Breast epithelium (tissue), 4 donors: ENCODE measurements around the gene TPK1. TPM values are rescaled to one million over a fixed set of nuclear protein-coding genes. Genes with fewer than 3 reads are reported as not detected.

Source experiments
- DNase-seq, 2 donors: peaks; one replicate each; pipeline ENCODE4 v3.0.0-alpha.2; 2019; ENCODE audit warnings: low spot score in 2 of 2
- H3K27ac ChIP-seq, 2 donors: fragments of 200-600 bp; sonication (generic) in 1 of 2; one replicate each; pipeline ENCODE4 v1.5.1; 2016 to 2019; ENCODE audit warnings: mild to moderate bottlenecking in 1 of 2
- H3K27me3 ChIP-seq, 2 donors: fragments of 200-600 bp; sonication (generic) in 1 of 2; one replicate each; pipeline versions ENCODE4 v1.5.1 to v1.6.0; 2017 to 2019; ENCODE audit warnings: control low read depth in 1 of 2, mild to moderate bottlenecking in 1 of 2
- H3K36me3 ChIP-seq: fragments of 200-600 bp; one replicate; pipeline ENCODE4 v1.5.1; 2019
- H3K4me1 ChIP-seq, 2 donors: fragments of 200-600 bp; sonication (generic); one replicate each; pipeline ENCODE4 v1.5.1; 2016 to 2019; ENCODE audit warnings: control low read depth in 1 of 2
- H3K4me3 ChIP-seq, 3 donors: fragments of 200-600 bp; sonication (generic); 1 replicate in 2 of 3; 2 replicates in 1 of 3; pipeline ENCODE4 v1.5.1; 2016 to 2019; ENCODE audit warnings: mild to moderate bottlenecking in 3 of 3, moderate library complexity in 2 of 3
- H3K9me3 ChIP-seq, 2 donors: fragments of 200-600 bp; sonication (generic) in 1 of 2; one replicate each; pipeline ENCODE4 v1.5.1; 2016 to 2019; ENCODE audit warnings: control low read depth in 1 of 2
- POLR2A ChIP-seq: fragments of 450-650 bp; IDR thresholded peaks from one replicate; pipeline ENCODE4 v1.6.1; 2016; ENCODE audit warnings: antibody characterized with exemption, mild to moderate bottlenecking, moderate library complexity
- POLR2AphosphoS5 ChIP-seq, 3 donors: sonication (generic); formaldehyde crosslinking; IDR thresholded peaks; one replicate each; pipeline ENCODE4 v1.6.1; 2017; ENCODE audit warnings: antibody characterized with exemption in 3 of 3
- intact Hi-C: fragments of 100-400 bp; cut with DNase I; formaldehyde crosslinking; loops from one replicate; pipeline ENCODE4 v1.15.1; 2023; ENCODE audit warnings: low total_unique reads
- total RNA-seq, 3 donors: library from RNA; depleted of rRNA; stranded (reverse); fragments of >200 nt; gene quantifications; one replicate each; pipeline ENCODE4 v1.1.0, GENCODE V29; 2016
- TF ChIP-seq, protein P1 (sequence below), 3 donors: fragments of 450-650 bp; IDR thresholded peaks; one replicate each; pipeline ENCODE4 v1.5.1; 2016 to 2017; ENCODE audit warnings: antibody characterized with exemption in 3 of 3, mild to moderate bottlenecking in 3 of 3, moderate library complexity in 3 of 3

The TPK1 gene
- total RNA-seq, 3 donors from 2014 or later, result 4.8 to 9.8 (median 7.9) TPM

DNA sequence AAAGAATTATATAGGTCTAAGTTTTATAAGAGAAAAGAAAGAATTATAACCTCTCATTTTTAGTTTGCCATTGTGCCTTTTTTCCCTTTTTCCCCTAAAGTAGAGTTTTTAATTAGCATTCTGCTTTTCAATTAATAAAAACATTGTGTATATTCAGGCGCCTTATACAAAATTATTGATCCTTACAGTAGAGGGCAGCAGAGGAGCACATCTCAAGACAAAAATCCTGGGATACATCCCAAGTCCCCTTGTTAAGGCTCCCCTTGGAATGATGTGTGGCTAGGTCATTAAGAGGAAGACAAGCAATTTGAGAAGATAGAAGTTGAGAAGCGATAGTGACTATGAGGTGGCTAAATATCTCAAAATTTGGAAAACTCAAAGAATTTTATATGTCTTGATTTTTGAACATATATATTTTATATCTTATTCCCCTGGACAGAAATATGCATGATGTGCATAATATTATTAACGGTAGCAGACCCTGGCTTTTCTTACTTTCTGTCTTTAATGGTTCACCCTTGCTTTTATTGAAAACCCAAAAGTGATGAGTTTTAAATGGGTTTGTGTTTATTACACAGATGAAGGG lies 19.1 kb upstream of the TPK1 start:
- TF ChIP-seq POLR2A, result no peak
- TF ChIP-seq, protein P1, sequence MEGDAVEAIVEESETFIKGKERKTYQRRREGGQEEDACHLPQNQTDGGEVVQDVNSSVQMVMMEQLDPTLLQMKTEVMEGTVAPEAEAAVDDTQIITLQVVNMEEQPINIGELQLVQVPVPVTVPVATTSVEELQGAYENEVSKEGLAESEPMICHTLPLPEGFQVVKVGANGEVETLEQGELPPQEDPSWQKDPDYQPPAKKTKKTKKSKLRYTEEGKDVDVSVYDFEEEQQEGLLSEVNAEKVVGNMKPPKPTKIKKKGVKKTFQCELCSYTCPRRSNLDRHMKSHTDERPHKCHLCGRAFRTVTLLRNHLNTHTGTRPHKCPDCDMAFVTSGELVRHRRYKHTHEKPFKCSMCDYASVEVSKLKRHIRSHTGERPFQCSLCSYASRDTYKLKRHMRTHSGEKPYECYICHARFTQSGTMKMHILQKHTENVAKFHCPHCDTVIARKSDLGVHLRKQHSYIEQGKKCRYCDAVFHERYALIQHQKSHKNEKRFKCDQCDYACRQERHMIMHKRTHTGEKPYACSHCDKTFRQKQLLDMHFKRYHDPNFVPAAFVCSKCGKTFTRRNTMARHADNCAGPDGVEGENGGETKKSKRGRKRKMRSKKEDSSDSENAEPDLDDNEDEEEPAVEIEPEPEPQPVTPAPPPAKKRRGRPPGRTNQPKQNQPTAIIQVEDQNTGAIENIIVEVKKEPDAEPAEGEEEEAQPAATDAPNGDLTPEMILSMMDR (IDR thresholded peaks at IDR 0.05), result peak in 2 of 3 donors; percentile 15 to 23
- no peaks in the 10 kb centered on the region for H3K9me3 ChIP-seq
- no peak overlapping the region for H3K27ac ChIP-seq
- H3K36me3 ChIP-seq, result no peaks in the 10 kb centered on the region
- intact Hi-C loops, result no loop called here
- DNase-seq, result no peak
- no peaks in the 10 kb centered on the region for H3K4me1 ChIP-seq
- H3K4me3 ChIP-seq, result no peak overlapping the region
- no peaks in the 10 kb centered on the region for H3K27me3 ChIP-seq

DNA sequence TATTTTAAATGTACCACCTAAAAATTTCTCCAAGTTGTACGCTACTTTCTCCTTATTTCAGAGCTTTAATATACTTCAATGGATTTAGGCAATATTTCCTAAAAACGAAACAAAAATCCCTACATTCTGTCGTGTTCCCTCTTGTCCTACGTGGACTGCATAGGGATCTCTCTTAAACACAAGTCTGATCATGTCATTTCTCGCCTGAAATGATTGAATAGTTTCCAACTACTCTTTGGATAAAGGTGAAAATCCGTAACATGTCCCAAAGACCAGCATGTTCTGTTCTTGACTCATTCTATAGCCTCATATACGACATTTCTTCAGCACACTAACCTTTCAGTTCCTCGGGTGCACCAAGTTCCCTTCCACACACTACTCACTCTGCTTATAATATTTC lies 17.7 kb upstream of the TPK1 start:
- TF ChIP-seq POLR2A (no peak), POLR2AphosphoS5 (IDR thresholded peaks at IDR 0.05) (no peak)
- TF ChIP-seq, protein P1 (IDR thresholded peaks at IDR 0.05), result no peak
- no peak for DNase-seq

DNA sequence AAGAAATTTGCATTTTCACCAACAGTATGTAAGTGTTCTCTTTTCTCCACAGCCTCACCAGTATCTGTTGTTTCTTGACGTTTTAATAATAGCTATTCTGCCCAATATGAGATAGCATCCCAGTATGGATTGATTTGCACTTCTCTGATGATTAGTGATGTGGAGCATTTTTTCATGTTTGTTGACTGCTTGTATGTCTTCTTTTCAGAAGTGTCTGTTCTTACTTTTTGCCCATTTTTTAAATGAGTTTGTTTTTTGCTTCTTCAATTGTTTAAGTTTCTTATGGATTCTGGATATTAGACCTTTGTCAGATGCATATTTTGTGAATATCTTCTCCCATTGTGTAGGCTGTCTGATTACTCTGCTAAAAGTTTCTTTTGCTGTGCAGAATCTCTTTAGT lies 12.2 kb upstream of the TPK1 start:
- no peaks in the 10 kb centered on the region for H3K36me3 ChIP-seq
- no peak overlapping the region for H3K4me3 ChIP-seq
- TF ChIP-seq POLR2AphosphoS5 (IDR thresholded peaks at IDR 0.05) (no peak), POLR2A (no peak)
- TF ChIP-seq, protein P1 (IDR thresholded peaks at IDR 0.05), result no peak
- no peaks in the 10 kb centered on the region for H3K9me3 ChIP-seq
- no peaks in the 10 kb centered on the region for H3K4me1 ChIP-seq
- no peaks in the 10 kb centered on the region for H3K27me3 ChIP-seq
- DNase-seq, result no peak
- intact Hi-C loops, result no loop called here
- no peak overlapping the region for H3K27ac ChIP-seq

More for the DNA sequence above, 17.7 kb upstream of the TPK1 start:
- H3K9me3 ChIP-seq, result no peaks in the 10 kb centered on the region
- no peak overlapping the region for H3K4me3 ChIP-seq
- no peaks in the 10 kb centered on the region for H3K4me1 ChIP-seq
- H3K27ac ChIP-seq, result no peak overlapping the region
- H3K27me3 ChIP-seq, result no peaks in the 10 kb centered on the region
- intact Hi-C loops, result no loop called here
- no peaks in the 10 kb centered on the region for H3K36me3 ChIP-seq

DNA sequence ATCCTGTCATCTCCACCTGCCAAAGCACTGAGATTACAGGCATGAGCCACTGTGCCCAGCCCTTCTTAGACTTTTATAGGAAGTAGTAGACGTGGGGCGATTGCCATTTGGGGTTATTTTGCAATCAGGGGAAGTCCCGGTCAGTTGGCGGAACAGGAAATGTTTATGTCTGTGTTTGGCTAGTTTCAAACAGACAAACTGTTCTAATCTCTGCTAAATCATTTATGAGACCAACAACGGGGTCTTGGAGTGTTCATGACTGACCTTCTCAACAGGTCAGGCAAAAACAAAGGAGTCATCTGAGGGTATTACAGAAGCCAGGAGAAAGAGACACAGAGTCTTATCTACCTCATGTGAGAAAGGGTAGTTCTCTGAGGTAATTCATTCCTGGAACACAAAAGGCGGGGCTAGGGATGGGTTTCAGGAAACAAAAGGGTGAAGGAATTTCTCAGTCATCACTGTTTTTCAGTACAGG lies 6.6 kb upstream of the TPK1 start:
- TF ChIP-seq, protein P1 (IDR thresholded peaks at IDR 0.05), result no peak
- peak in 1 of 3 donors; percentile 35 for TF ChIP-seq POLR2AphosphoS5 (IDR thresholded peaks at IDR 0.05)

DNA sequence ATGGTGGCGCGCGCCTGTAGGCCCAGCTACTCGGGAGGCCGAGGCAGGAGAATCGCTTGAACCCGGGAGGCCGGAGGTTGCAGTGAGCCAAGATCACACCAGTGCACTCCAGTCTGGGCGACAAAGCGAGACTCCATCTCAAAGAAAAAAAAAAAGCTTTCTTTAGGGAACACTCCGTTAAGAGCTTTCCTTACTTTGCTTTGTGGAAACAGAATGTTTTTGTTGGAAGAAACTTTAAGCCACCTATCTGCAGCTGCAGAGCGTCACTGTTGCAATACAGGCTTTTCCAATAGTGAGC lies 641 bp upstream of the TPK1 start:
- Histone ChIP-seq H3K27ac (peak overlapping the region; percentile 88 to 92), H3K27me3 (no peaks in the 10 kb centered on the region), H3K36me3 (no peaks in the 10 kb centered on the region), H3K4me3 (peak overlapping the region; percentile 73 to 82 (median 76)), H3K4me1 (no peaks in the 10 kb centered on the region), H3K9me3 (no peaks in the 10 kb centered on the region)
- intact Hi-C loops, result no loop called here
- no peak for DNase-seq
- TF ChIP-seq POLR2A, result no peak
- TF ChIP-seq, protein P1 (IDR thresholded peaks at IDR 0.05), result no peak
- no peak for TF ChIP-seq POLR2AphosphoS5 (IDR thresholded peaks at IDR 0.05)

More for the DNA sequence above, 6.6 kb upstream of the TPK1 start:
- Histone ChIP-seq H3K36me3 (no peaks in the 10 kb centered on the region), H3K4me3 (peak overlapping the region in 1 of 3 donors; percentile 22), H3K4me1 (no peaks in the 10 kb centered on the region), H3K9me3 (no peaks in the 10 kb centered on the region), H3K27ac (peak overlapping the region; percentile 71 to 76), H3K27me3 (no peaks in the 10 kb centered on the region)
- intact Hi-C loops, result no loop called here
- no peak for DNase-seq
